ENCODE measurements around the gene STATH.

STATH gene

GRCh38 chr4:69995526-69996016, at the start of gene STATH:
TSS of gene STATH (plus strand) at chr4:69995966. CDS start at chr4:69998438, 2,472 bp downstream.
- TF ChIP-seq, protein P1, sequence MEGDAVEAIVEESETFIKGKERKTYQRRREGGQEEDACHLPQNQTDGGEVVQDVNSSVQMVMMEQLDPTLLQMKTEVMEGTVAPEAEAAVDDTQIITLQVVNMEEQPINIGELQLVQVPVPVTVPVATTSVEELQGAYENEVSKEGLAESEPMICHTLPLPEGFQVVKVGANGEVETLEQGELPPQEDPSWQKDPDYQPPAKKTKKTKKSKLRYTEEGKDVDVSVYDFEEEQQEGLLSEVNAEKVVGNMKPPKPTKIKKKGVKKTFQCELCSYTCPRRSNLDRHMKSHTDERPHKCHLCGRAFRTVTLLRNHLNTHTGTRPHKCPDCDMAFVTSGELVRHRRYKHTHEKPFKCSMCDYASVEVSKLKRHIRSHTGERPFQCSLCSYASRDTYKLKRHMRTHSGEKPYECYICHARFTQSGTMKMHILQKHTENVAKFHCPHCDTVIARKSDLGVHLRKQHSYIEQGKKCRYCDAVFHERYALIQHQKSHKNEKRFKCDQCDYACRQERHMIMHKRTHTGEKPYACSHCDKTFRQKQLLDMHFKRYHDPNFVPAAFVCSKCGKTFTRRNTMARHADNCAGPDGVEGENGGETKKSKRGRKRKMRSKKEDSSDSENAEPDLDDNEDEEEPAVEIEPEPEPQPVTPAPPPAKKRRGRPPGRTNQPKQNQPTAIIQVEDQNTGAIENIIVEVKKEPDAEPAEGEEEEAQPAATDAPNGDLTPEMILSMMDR (IDR thresholded peaks at IDR 0.05): no peak

DNA sequence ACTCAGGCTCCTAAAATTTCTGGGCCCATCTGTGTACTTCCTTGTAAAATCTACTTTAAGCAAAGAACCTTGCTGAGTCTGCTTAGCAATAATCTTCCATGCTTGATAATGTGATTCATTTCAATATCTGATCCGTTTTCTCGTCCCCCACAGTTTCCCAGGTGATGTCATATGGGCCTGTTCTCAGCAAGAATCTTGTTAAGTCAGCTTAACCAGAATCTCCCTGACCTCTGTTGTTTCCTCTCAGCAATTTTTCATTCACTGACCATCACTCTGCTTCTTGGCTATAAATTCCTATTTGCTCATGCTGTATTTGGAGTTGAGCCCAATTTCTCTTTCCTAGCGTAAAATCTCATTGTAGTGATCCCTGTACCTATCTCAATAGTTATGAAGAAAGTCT, 44.2 kb upstream of the STATH start:
- TF ChIP-seq, protein P1 (IDR thresholded peaks at IDR 0.05): no peak

GRCh38 chr4:69957209-69957608, 38.6 kb upstream of the STATH start:
- TF ChIP-seq, protein P1 (IDR thresholded peaks at IDR 0.05): no peak

DNA sequence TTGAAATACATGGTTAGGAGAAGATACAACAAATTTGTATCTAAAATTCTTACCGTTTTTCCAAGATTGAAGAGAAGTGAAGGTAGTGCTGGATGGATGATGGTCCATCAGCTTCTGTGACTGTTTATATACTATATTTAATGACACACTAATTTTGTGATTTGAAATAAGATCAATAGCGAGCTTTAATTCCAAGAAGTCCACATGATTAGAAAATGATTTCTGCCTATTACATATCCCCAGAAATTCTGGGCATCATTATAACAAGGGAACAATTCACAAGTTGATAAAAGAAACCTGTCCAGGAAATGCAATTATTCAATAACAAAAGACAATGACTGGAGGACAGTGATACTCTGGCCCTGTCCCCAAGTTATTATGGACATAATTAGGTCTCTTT, 30.1 kb upstream of the STATH start, which contains the start of gene CSN2:
Gene CSN2, minus strand, starts transcription at position 101 of the 400 bp plus-strand sequence. CDS start 4,733 bp downstream, outside the sequence.
- TF ChIP-seq, protein P1 (IDR thresholded peaks at IDR 0.05): no peak

DNA sequence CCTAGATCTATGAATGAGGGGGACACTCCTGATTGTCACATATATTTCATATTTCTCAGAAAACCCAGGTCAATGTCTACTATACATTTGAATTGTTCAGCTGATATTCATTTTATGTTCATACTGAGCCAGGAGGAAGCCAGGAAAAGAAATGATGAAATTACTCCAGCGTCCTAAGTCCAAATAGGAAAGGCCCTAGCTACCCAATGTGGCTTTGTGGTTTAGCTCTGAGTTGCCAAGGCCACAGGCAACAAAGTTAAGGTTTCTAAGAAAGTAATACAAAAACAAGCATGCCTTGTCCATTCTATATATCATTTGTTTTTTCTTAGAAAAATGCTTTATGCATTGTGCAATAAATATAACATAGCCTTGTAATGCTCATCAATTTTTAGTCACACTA, 25.7 kb upstream of the STATH start:
- TF ChIP-seq, protein P1 (IDR thresholded peaks at IDR 0.05): no peak

GRCh38 chr4:69974631-69975030, 21.1 kb upstream of the STATH start:
- TF ChIP-seq, protein P1 (IDR thresholded peaks at IDR 0.05): no peak

- TF ChIP-seq, protein P1 (IDR thresholded peaks at IDR 0.05): no peak
Observed at GRCh38 chr4:69977582-69977981, 18.2 kb upstream of the STATH start.

- TF ChIP-seq, protein P1 (IDR thresholded peaks at IDR 0.05): no peak
Observed at GRCh38 chr4:69984030-69984443, 11.7 kb upstream of the STATH start.

Data from LNCAP (cell line).